Kidney epithelial cell (primary cell): Measurements from ENCODE around the gene OPTN. TPM values are rescaled to one million over a fixed set of nuclear protein-coding genes. Genes with fewer than 3 reads are reported as not detected.

ENCODE experiments used
- DNase-seq: peaks from one replicate; pipeline ENCODE4 v3.0.0-alpha.2; 2010; ENCODE audit warnings: low read depth
- H3K27me3 ChIP-seq: 2 replicates; pipeline ENCODE4 v1.6.0; 2011; ENCODE audit warnings: low read length; ENCODE audit not compliant: control insufficient read depth, insufficient read depth
- H3K36me3 ChIP-seq: 2 replicates; pipeline ENCODE4 v1.5.1; 2011; ENCODE audit warnings: low read length; ENCODE audit not compliant: control insufficient read depth, insufficient read depth
- H3K4me3 ChIP-seq: 2 replicates; pipeline ENCODE4 v1.5.1; 2011; ENCODE audit warnings: low read depth, mild to moderate bottlenecking, control low read depth, low read length
- total RNA-seq: library from RNA; depleted of rRNA; stranded (reverse); fragments of >200 nt; gene quantifications from 2 replicates; pipeline ENCODE4 v1.2.3, GENCODE V29; 2015
- TF ChIP-seq, protein P1 (sequence below): IDR thresholded peaks from 2 replicates; pipeline ENCODE4 v1.5.1; 2011; ENCODE audit warnings: mild to moderate bottlenecking, moderate library complexity, low read length, control low read depth, inconsistent platforms; ENCODE audit not compliant: insufficient read depth, poor library complexity, severe bottlenecking

Gene OPTN
- total RNA-seq, 1 donor from 2014 or later = 114 TPM

DNA sequence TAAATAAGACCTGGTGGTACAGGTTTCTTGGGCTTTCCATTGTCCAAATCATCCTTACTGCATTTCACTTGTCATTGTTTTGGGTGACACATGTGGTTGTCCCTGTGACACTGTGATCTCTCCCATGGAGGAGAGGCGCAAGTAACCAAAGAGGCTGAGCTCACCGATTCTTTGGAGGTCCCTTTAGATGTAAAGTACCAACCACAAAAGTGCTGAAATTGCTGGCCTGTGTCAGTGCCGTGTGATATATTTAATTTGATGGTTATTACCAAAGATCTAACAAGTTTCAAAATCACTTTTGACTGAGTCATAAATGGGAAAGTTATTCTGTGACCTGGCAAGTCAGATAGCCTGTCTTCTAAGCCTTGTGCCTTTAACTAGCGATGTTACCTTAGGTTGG lies 80.8 kb downstream of the OPTN start:
- no peak overlapping the region for H3K4me3 ChIP-seq
- TF ChIP-seq, protein P1, sequence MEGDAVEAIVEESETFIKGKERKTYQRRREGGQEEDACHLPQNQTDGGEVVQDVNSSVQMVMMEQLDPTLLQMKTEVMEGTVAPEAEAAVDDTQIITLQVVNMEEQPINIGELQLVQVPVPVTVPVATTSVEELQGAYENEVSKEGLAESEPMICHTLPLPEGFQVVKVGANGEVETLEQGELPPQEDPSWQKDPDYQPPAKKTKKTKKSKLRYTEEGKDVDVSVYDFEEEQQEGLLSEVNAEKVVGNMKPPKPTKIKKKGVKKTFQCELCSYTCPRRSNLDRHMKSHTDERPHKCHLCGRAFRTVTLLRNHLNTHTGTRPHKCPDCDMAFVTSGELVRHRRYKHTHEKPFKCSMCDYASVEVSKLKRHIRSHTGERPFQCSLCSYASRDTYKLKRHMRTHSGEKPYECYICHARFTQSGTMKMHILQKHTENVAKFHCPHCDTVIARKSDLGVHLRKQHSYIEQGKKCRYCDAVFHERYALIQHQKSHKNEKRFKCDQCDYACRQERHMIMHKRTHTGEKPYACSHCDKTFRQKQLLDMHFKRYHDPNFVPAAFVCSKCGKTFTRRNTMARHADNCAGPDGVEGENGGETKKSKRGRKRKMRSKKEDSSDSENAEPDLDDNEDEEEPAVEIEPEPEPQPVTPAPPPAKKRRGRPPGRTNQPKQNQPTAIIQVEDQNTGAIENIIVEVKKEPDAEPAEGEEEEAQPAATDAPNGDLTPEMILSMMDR = no peak
- DNase-seq = no peak
- H3K27me3 ChIP-seq = no peaks in the 10 kb centered on the region
- no peaks in the 10 kb centered on the region for H3K36me3 ChIP-seq

DNA sequence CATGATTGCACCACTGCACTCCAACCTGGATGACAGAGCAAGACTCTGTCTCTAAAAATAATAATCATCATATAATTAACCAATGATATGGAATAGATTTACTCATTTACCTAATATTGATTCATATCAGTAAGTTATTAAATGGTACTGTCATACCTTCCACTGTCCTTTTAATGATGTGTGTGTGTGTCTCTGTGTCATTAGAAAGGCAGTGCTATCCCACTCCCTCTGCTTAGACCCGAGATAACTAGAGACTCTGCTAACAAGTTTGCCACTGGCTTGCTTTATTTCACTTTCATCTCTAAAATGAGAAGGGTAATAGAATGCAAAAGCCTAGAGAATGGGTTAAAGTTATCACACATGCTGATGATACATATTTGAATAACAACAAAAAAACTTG lies 82.5 kb downstream of the OPTN start:
- Histone ChIP-seq H3K36me3 (no peaks in the 10 kb centered on the region), H3K27me3 (no peaks in the 10 kb centered on the region), H3K4me3 (no peak overlapping the region)
- TF ChIP-seq, protein P1 = no peak
- no peak for DNase-seq

DNA sequence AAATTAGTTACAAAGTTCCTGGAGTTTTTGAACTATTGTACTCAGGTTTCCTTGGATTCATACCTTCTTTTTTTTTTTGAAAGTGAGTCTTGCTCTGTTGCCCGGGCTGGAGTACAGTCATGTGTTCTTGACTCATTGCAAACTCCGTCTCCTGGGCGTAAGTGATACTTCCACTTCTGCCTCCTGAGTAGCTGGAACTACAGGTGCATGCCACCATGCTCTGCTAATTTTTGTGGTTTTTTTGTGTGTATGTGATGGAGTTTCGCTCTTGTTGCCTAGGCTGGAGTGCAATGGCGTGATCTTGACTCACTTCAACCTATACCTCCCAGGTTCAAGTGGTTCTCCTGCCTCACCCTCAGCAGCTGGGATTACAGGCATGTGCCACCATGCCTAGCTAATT lies 83.7 kb downstream of the OPTN start:
- peaks cover under 1% of the 10 kb centered on the region for H3K36me3 ChIP-seq

DNA sequence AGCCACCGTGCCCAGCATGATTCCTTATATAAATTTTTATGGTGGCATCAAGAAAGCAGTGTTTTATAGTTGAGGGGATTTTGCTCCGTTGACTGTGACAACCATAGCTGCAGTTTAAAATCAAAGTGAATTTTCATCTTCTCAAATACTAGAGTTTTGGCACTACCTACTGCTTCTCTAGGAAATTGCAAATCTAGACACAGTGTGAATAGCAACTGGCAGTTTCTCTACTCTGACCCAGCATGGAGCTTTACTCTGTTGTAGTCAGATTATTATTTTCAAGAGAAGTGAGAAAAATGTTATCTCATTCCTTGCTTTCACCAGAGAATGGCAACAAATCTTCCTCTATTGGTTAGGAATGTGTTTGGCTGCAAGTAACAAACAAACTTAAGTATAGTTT lies 84.3 kb downstream of the OPTN start:
- no peaks in the 10 kb centered on the region for H3K27me3 ChIP-seq
- TF ChIP-seq, protein P1 = no peak
- no peak for DNase-seq
- H3K36me3 ChIP-seq = peaks cover 1% of the 10 kb centered on the region
- no peak overlapping the region for H3K4me3 ChIP-seq

More for the DNA sequence above, 83.7 kb downstream of the OPTN start:
- Histone ChIP-seq H3K27me3 (no peaks in the 10 kb centered on the region), H3K4me3 (no peak overlapping the region)
- TF ChIP-seq, protein P1 = no peak
- no peak for DNase-seq

DNA sequence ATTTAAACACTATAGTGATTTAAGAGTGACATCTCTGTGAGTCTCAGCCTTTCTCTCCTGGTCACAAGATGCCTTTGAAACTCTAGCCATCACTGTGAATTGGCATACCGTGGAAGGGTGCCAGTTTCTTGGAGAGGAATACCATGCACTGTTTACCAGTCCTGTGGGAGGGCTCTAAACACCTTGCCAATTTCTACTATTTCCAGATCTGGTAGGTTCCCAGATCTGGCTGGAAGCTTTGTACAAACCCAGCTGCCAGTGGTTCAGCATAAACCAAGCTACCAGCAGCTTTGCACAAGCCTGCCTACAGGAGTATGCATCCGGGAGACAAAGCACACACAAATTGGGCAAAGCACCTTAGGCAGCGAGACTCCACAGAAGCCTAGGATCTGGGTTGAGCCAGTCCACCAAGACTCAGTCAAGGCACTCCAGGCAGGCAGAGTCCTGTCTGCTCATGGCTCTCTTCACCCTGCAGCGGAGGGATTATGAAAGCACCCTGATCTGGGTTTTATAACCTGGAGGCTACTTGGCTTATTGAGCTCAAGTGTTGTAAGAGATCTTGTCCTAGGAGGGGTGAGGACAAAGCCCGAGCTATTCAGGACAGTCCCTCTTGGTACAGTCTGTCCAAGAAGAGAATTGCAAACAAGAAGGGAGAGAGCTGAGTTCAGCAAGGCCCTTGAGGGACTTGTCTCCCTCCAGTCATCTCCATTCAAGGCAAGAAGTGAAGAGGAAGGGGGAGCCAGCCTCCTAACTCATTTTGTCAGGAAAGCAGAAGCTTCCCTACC lies 85.0 kb downstream of the OPTN start:
- no peak overlapping the region for H3K4me3 ChIP-seq
- H3K27me3 ChIP-seq = no peaks in the 10 kb centered on the region
- TF ChIP-seq, protein P1 = no peak
- H3K36me3 ChIP-seq = peaks cover 1% of the 10 kb centered on the region
- DNase-seq = no peak

DNA sequence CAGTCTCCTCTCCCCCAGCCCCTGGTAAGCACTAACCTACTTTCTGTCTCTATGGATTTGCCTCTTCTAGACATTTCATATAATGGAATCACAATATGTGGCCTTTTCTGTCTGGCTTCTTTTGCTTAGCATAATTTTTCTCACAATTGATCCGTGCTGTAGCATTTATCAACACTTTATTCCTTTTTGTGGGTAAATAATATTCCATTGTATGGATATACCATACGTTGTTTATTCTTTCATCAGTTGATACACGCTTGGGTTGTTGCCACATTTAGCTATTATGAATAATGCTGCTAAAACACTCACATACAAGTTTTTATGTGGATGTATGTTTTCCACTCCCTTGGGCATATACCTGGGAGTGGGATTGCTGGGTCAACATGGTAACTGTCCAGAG lies 87.2 kb downstream of the OPTN start:
- Histone ChIP-seq H3K27me3 (no peaks in the 10 kb centered on the region), H3K4me3 (no peak overlapping the region), H3K36me3 (peaks cover 1% of the 10 kb centered on the region)
- TF ChIP-seq, protein P1 = no peak
- no peak for DNase-seq
